Measurements from ENCODE around the gene DGKQ.
"Not testable (repeated sequence)": the region's sequence is repeated elsewhere in the genome, so short reads cannot be mapped to it uniquely, and the experiment has no call there.

The DGKQ gene

GRCh38 chr4:925771-926500, 47.4 kb downstream of the DGKQ start:
- no peak overlapping the region for H3K9ac ChIP-seq (ENCODE audit: low read depth, low read length)
- no peak overlapping the region for H3K4me3 ChIP-seq (ENCODE audit: low read length)
- no peak overlapping the region for H3K27ac ChIP-seq (ENCODE audit: low read length)
- H3K36me3 ChIP-seq (ENCODE audit: insufficient read depth, low read depth, low read length), result no peaks in the 10 kb centered on the region
- no peaks in the 10 kb centered on the region for H3K9me3 ChIP-seq (ENCODE audit: insufficient read depth, low read depth, low read length)
- H3K4me1 ChIP-seq (ENCODE audit: insufficient read depth, low read length), result peaks cover 2% of the 10 kb centered on the region
- no peaks in the 10 kb centered on the region for H3K27me3 ChIP-seq (ENCODE audit: insufficient read depth, low read length)

DNA sequence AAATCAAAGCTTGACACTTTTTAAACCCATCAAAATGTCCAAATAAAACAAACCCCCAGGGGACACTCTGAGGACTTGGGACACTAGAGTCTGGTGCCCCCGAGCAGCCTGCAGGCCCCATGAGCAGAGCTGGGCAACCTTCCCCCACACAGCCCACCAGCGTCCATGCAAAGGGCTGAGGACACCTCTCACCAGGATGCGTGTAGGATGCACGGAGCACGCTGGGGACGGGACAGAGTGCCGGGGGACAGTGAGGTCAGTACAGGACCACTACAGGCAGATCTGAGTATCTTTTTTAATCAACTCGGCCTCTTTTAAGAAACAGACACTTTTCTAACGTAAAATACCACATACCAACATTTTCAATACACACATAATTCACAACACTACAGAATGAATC, 48.2 kb downstream of the DGKQ start:
- no peaks in the 10 kb centered on the region for H3K36me3 ChIP-seq (ENCODE audit: insufficient read depth, low read depth, low read length)
- H3K9me3 ChIP-seq (ENCODE audit: insufficient read depth, low read depth, low read length), result no peaks in the 10 kb centered on the region
- H3K4me3 ChIP-seq (ENCODE audit: low read length), result no peak overlapping the region
- H3K4me1 ChIP-seq (ENCODE audit: insufficient read depth, low read length), result no peaks in the 10 kb centered on the region
- H3K9ac ChIP-seq (ENCODE audit: low read depth, low read length), result no peak overlapping the region
- H3K27ac ChIP-seq (ENCODE audit: low read length), result no peak overlapping the region
- no peaks in the 10 kb centered on the region for H3K27me3 ChIP-seq (ENCODE audit: insufficient read depth, low read length)

GRCh38 chr4:924107-925096, 49.0 kb downstream of the DGKQ start:
- H3K27ac ChIP-seq (ENCODE audit: low read length), result no peak overlapping the region
- H3K9me3 ChIP-seq (ENCODE audit: insufficient read depth, low read depth, low read length), result no peaks in the 10 kb centered on the region
- no peaks in the 10 kb centered on the region for H3K27me3 ChIP-seq (ENCODE audit: insufficient read depth, low read length)
- H3K4me3 ChIP-seq (ENCODE audit: low read length), result no peak overlapping the region
- no peak overlapping the region for H3K9ac ChIP-seq (ENCODE audit: low read depth, low read length)
- no peaks in the 10 kb centered on the region for H3K4me1 ChIP-seq (ENCODE audit: insufficient read depth, low read length)
- H3K36me3 ChIP-seq (ENCODE audit: insufficient read depth, low read depth, low read length), result no peaks in the 10 kb centered on the region

DNA sequence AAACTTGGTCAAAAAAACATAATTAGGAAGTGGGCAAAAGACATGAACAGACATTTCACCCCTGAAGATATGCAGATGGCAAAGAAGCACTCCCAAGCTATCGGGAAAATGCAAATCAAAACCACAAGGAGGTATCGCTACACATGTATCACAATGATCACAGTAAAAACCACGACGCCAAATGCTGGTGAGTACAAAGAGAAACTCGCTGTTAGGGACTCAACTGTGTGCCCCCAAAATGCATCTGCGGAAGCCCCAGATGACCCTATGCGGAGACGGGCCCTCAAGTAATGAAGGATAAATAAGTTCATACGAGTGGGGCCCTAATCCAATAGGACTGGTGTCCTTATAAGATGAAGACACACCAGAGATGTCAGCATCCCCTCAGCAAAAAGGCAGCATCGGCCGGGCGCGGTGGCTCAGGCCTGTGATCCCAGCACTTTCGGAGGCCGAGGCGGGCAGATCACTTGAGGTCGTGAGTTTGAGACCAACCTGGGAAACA, 51.5 kb downstream of the DGKQ start:
- Histone ChIP-seq H3K27me3 (ENCODE audit: insufficient read depth, low read length) (no peaks in the 10 kb centered on the region), H3K4me1 (ENCODE audit: insufficient read depth, low read length) (no peaks in the 10 kb centered on the region), H3K4me3 (ENCODE audit: low read length) (no peak overlapping the region), H3K36me3 (ENCODE audit: insufficient read depth, low read depth, low read length) (no peaks in the 10 kb centered on the region), H3K27ac (ENCODE audit: low read length) (no peak overlapping the region), H3K9ac (ENCODE audit: low read depth, low read length) (no peak overlapping the region), H3K9me3 (ENCODE audit: insufficient read depth, low read depth, low read length) (no peaks in the 10 kb centered on the region)

GRCh38 chr4:919004-919680, 54.2 kb downstream of the DGKQ start:
- not testable (repeated sequence) for H3K9me3 ChIP-seq (ENCODE audit: insufficient read depth, low read depth, low read length); H3K27me3 ChIP-seq (ENCODE audit: insufficient read depth, low read length); H3K4me1 ChIP-seq (ENCODE audit: insufficient read depth, low read length); H3K4me3 ChIP-seq (ENCODE audit: low read length); H3K9ac ChIP-seq (ENCODE audit: low read depth, low read length); H3K36me3 ChIP-seq (ENCODE audit: insufficient read depth, low read depth, low read length); H3K27ac ChIP-seq (ENCODE audit: low read length)

DNA sequence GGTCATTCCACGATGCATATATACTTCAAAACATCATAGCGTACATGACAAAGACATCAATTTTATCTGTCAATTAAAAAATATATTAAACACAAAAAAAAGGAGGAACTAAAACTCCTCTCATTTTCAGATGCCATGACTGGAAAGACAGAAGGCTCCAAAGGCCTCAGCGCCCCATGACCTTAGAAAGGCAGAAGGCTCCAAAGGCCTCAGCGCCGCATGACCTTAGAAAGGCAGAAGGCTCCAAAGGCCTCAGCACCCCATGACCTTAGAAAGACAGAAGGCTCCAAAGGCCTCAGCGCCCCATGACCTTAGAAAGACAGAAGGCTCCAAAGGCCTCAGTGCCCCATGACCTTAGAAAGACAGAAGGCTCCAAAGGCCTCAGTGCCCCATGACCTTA, 54.8 kb downstream of the DGKQ start:
- H3K9ac ChIP-seq (ENCODE audit: low read depth, low read length); H3K36me3 ChIP-seq (ENCODE audit: insufficient read depth, low read depth, low read length); H3K9me3 ChIP-seq (ENCODE audit: insufficient read depth, low read depth, low read length); H3K4me3 ChIP-seq (ENCODE audit: low read length); H3K4me1 ChIP-seq (ENCODE audit: insufficient read depth, low read length); H3K27me3 ChIP-seq (ENCODE audit: insufficient read depth, low read length); H3K27ac ChIP-seq (ENCODE audit: low read length): not testable (repeated sequence)

GRCh38 chr4:917992-918391, 55.4 kb downstream of the DGKQ start:
- Histone ChIP-seq H3K27me3 (ENCODE audit: insufficient read depth, low read length) (no peaks in the 10 kb centered on the region), H3K36me3 (ENCODE audit: insufficient read depth, low read depth, low read length) (no peaks in the 10 kb centered on the region), H3K4me3 (ENCODE audit: low read length) (no peak overlapping the region), H3K9me3 (ENCODE audit: insufficient read depth, low read depth, low read length) (no peaks in the 10 kb centered on the region), H3K4me1 (ENCODE audit: insufficient read depth, low read length) (no peaks in the 10 kb centered on the region), H3K9ac (ENCODE audit: low read depth, low read length) (no peak overlapping the region), H3K27ac (ENCODE audit: low read length) (no peak overlapping the region)

DNA sequence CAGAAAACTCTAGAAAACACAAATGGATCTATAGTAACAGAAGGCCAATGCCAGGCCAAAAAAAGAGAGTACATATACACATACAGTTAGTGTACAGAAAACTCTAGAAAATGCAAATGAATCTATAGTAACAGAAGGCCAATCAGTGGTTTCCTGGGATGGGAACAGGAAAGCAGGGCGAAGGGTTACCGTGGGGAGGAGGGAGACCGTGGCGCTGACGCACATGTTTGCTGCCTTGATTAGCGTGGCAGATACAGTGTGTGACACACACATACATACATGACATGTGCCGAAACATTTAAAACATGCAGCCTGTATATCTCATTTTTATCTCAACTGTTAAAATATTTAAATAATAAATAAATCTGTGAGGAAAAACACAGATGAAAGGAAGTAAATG, 55.9 kb downstream of the DGKQ start:
- H3K9ac ChIP-seq (ENCODE audit: low read depth, low read length), result no peak overlapping the region
- no peak overlapping the region for H3K27ac ChIP-seq (ENCODE audit: low read length)
- no peak overlapping the region for H3K4me3 ChIP-seq (ENCODE audit: low read length)
- no peaks in the 10 kb centered on the region for H3K36me3 ChIP-seq (ENCODE audit: insufficient read depth, low read depth, low read length)
- H3K27me3 ChIP-seq (ENCODE audit: insufficient read depth, low read length), result no peaks in the 10 kb centered on the region
- H3K4me1 ChIP-seq (ENCODE audit: insufficient read depth, low read length), result no peaks in the 10 kb centered on the region
- H3K9me3 ChIP-seq (ENCODE audit: insufficient read depth, low read depth, low read length), result no peaks in the 10 kb centered on the region

DNA sequence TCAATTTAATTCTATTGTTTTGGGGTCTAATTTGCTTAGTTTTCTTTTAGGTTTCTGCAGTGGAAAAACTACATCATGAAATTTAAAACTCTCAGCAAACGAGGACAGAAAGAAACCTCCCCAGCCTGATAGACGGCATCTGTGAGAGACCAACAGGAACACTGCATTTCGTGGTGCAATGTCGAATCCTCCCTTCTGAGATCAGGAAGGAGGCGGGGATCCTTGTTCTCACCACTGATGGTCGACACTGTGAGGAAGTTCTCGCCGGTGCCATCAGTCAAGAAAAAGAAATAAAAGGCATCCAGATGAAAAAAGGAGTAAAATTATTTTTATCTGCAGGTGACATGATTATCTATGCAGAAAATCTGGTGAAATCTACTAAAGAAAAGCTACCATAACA, 57.8 kb downstream of the DGKQ start:
- Histone ChIP-seq H3K4me3 (ENCODE audit: low read length) (no peak overlapping the region), H3K9ac (ENCODE audit: low read depth, low read length) (no peak overlapping the region), H3K27me3 (ENCODE audit: insufficient read depth, low read length) (no peaks in the 10 kb centered on the region), H3K36me3 (ENCODE audit: insufficient read depth, low read depth, low read length) (peaks cover 7% of the 10 kb centered on the region; the same call in 1 of the 2 replicates), H3K27ac (ENCODE audit: low read length) (no peak overlapping the region), H3K4me1 (ENCODE audit: insufficient read depth, low read length) (no peaks in the 10 kb centered on the region), H3K9me3 (ENCODE audit: insufficient read depth, low read depth, low read length) (no peaks in the 10 kb centered on the region)

DNA sequence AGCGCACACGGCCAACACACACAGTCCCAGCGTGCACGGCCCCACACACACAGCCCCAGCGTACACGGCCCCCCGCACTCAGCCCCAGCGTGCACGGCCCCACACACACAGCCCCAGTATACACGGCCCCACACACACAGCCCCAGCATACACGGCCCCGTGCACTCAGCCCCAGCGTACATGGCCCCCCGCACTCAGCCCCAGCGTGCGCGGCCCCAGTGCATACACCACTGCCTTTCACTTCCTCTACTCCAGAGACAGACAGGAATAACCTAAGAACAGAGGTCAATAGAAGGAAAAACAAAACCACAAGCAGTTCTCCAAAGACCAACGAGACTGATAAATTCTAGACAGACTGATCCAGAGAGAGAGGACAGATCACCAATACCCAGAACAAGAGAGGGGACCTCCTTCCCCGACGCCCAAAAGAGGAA, 58.3 kb downstream of the DGKQ start:
- Histone ChIP-seq H3K27ac (ENCODE audit: low read length) (no peak overlapping the region), H3K4me1 (ENCODE audit: insufficient read depth, low read length) (no peaks in the 10 kb centered on the region), H3K27me3 (ENCODE audit: insufficient read depth, low read length) (no peaks in the 10 kb centered on the region), H3K9me3 (ENCODE audit: insufficient read depth, low read depth, low read length) (no peaks in the 10 kb centered on the region), H3K9ac (ENCODE audit: low read depth, low read length) (no peak overlapping the region), H3K4me3 (ENCODE audit: low read length) (no peak overlapping the region), H3K36me3 (ENCODE audit: insufficient read depth, low read depth, low read length) (peaks cover 7% of the 10 kb centered on the region; the same call in 1 of the 2 replicates)

GRCh38 chr4:914531-914930, 58.8 kb downstream of the DGKQ start:
- no peak overlapping the region for H3K27ac ChIP-seq (ENCODE audit: low read length)
- H3K9me3 ChIP-seq (ENCODE audit: insufficient read depth, low read depth, low read length), result no peaks in the 10 kb centered on the region
- no peak overlapping the region for H3K4me3 ChIP-seq (ENCODE audit: low read length)
- H3K36me3 ChIP-seq (ENCODE audit: insufficient read depth, low read depth, low read length), result peaks cover 9% of the 10 kb centered on the region
- no peaks in the 10 kb centered on the region for H3K4me1 ChIP-seq (ENCODE audit: insufficient read depth, low read length)
- H3K27me3 ChIP-seq (ENCODE audit: insufficient read depth, low read length), result no peaks in the 10 kb centered on the region
- H3K9ac ChIP-seq (ENCODE audit: low read depth, low read length), result no peak overlapping the region

Data from iPS-20b (cell line).